HepG2 (cell line): ENCODE results near the gene CHST6. TPM values are rescaled to one million over a fixed set of nuclear protein-coding genes. Genes with fewer than 3 reads are reported as not detected.

Source experiments
- ATAC-seq: fragments of 200-7000 bp; cut with Tn5 transposase; 3 replicates; pipeline ENCODE4 v1.9.1; 2020; ENCODE audit warnings: mild to moderate bottlenecking, moderate library complexity
- BruUV-seq: library from RNA; stranded (reverse); fragments of 400-500 nt; replicated peaks from 2 replicates; lab custom pipeline; 2021; lab: Mats Ljungman, UMichigan
- CTCF ChIA-PET: fragments of 300-600 bp; formaldehyde crosslinking; extraction: SDS; loops from one replicate; lab custom pipeline; 2021; ENCODE audit warnings: low total read pairs, inconsistent platforms, low intra/inter-chr PET ratio; lab: Yijun Ruan, JAX
- POLR2A ChIA-PET: fragments of 350-600 bp; sonication (Branson Sonifier 250); formaldehyde crosslinking; loops from one replicate; lab custom pipeline; 2020; ENCODE audit warnings: antibody characterized with exemption, inconsistent platforms; lab: Yijun Ruan, JAX
- DNase-seq: peaks from one replicate; pipeline ENCODE4 v3.0.0-alpha.2; 2015; ENCODE audit warnings: low spot score
- FAIRE-seq: peaks from 3 replicates; lab custom pipeline; 2011; peaks lifted over from hg19 to GRCh38; lab: Jason Lieb, UNC
- H2AFZ ChIP-seq: one replicate; pipeline ENCODE4 v1.6.1; 2011; ENCODE audit warnings: low read length, inconsistent platforms
- H3K27ac ChIP-seq: fragments of 300-600 bp; 3 replicates; pipeline ENCODE4 v1.8.0; 2011; ENCODE audit warnings: mixed run types, mild to moderate bottlenecking, mixed read lengths, low read length, inconsistent platforms; ENCODE audit not compliant: insufficient read depth; ENCODE audit errors: extremely low read length
- H3K27me3 ChIP-seq, 2 experiments: fragments of 200-600 bp in 1 of 2; 2 replicates in 1 of 2; 3 replicates in 1 of 2; pipeline versions ENCODE4 v1.6.0 to v1.8.0; 2011; ENCODE audit warnings: low read length in 2 of 2, mild to moderate bottlenecking in 2 of 2, moderate library complexity in 2 of 2, inconsistent platforms in 1 of 2; ENCODE audit not compliant: insufficient read depth in 2 of 2, control insufficient read depth in 1 of 2
- H3K36me3 ChIP-seq, 2 experiments: fragments of 200-600 bp in 1 of 2; replicated peaks in 1 of 2; 2 replicates in 1 of 2; 3 replicates in 1 of 2; pipeline versions ENCODE4 v1.5.1 to v1.8.0; 2011; ENCODE audit warnings: low read length in 2 of 2, inconsistent platforms in 1 of 2; ENCODE audit not compliant: insufficient read depth in 2 of 2, control insufficient read depth in 1 of 2
- H3K4me1 ChIP-seq: 2 replicates; pipeline ENCODE4 v1.5.1; 2012; ENCODE audit warnings: low read length, inconsistent platforms; ENCODE audit not compliant: insufficient read depth
- H3K4me2 ChIP-seq: 2 replicates; pipeline ENCODE4 v1.6.0; 2011; ENCODE audit warnings: low read depth, low read length, inconsistent platforms
- H3K4me3 ChIP-seq, 3 experiments: fragments of 200-600 bp in 1 of 3; sonication (generic), shearing (Covaris generic) in 1 of 3; replicated peaks in 1 of 3; 2 replicates each; pipeline ENCODE4 v1.5.1; 2011 to 2016; ENCODE audit warnings: low read length in 3 of 3, inconsistent platforms in 2 of 3, low read depth in 2 of 3, mild to moderate bottlenecking in 2 of 3, control low read depth in 1 of 3, mixed read lengths in 1 of 3; ENCODE audit not compliant: insufficient read depth in 1 of 3
- H3K79me2 ChIP-seq: one replicate; pipeline ENCODE4 v1.6.1; 2011; ENCODE audit warnings: low read length, inconsistent platforms; ENCODE audit not compliant: insufficient read depth
- H3K9ac ChIP-seq: 2 replicates; pipeline ENCODE4 v1.6.0; 2011; ENCODE audit warnings: mild to moderate bottlenecking, low read depth, low read length, inconsistent platforms; ENCODE audit not compliant: insufficient read depth
- H3K9me3 ChIP-seq: 2 replicates; pipeline ENCODE4 v1.5.1; 2012; ENCODE audit warnings: mild to moderate bottlenecking, low read length
- H4K20me1 ChIP-seq: 2 replicates; pipeline ENCODE4 v1.6.0; 2011; ENCODE audit warnings: inconsistent platforms, mild to moderate bottlenecking, low read length, moderate library complexity; ENCODE audit not compliant: insufficient read depth
- BORCS8-MEF2B ChIP-seq: sonication (generic); formaldehyde crosslinking; IDR thresholded peaks from 2 replicates; pipeline ENCODE4 v1.8.0; 2022; ENCODE audit warnings: mild to moderate bottlenecking, missing genetic modification reagents
- ISL2 ChIP-seq: sonication (generic); formaldehyde crosslinking; IDR thresholded peaks from 2 replicates; pipeline ENCODE4 v1.5.0; 2020; ENCODE audit warnings: missing genetic modification reagents
- MXD1 ChIP-seq: sonication (generic); formaldehyde crosslinking; IDR thresholded peaks from 2 replicates; pipeline ENCODE4 v1.4.0; 2020; ENCODE audit warnings: mild to moderate bottlenecking, missing genetic modification reagents
- RBM39 ChIP-seq: fragments of 200-400 bp; formaldehyde crosslinking; IDR thresholded peaks from one replicate; pipeline ENCODE4 v1.6.1; 2018; ENCODE audit warnings: antibody characterized with exemption, mild to moderate bottlenecking, low read depth, low read length; ENCODE audit not compliant: poor library complexity, severe bottlenecking
- SRF ChIP-seq: IDR thresholded peaks from 2 replicates; pipeline ENCODE4 v1.6.1; 2011; ENCODE audit warnings: mild to moderate bottlenecking, low read depth, low read length, moderate library complexity
- TFE3 ChIP-seq: IDR thresholded peaks from 2 replicates; pipeline ENCODE4 v1.6.1; 2016
- ZNF121 ChIP-seq: sonication (generic); formaldehyde crosslinking; IDR thresholded peaks from 2 replicates; pipeline ENCODE4 v1.5.0; 2020; ENCODE audit warnings: mild to moderate bottlenecking, missing genetic modification reagents
- ZNF382 ChIP-seq: sonication (generic); formaldehyde crosslinking; IDR thresholded peaks from 2 replicates; pipeline ENCODE4 v1.5.0; 2020; ENCODE audit warnings: missing genetic modification reagents, mild to moderate bottlenecking, borderline replicate concordance
- ZNF770 ChIP-seq: sonication (generic); formaldehyde crosslinking; IDR thresholded peaks from 2 replicates; pipeline ENCODE4 v1.5.0; 2020; ENCODE audit warnings: mild to moderate bottlenecking, missing genetic modification reagents
- ZUFSP ChIP-seq: sonication (generic); formaldehyde crosslinking; IDR thresholded peaks from 2 replicates; pipeline ENCODE4 v1.9.0; 2021; ENCODE audit warnings: missing genetic modification reagents, mild to moderate bottlenecking, borderline replicate concordance
- WGBS: methylation state at CpG from one replicate; pipeline ENCODE4 v1.1.6; 2017; ENCODE audit warnings: low lambda C conversion rate; 5-methylcytosine and 5-hydroxymethylcytosine counted together
- in situ Hi-C: cut with HindIII; loops from 2 replicates; pipeline ENCODE4 v1.10.0; 2017; ENCODE audit warnings: low pct_unique_long_range_greater_than_20kb; ENCODE audit not compliant: extremely low pct_ligation_motif_present
- intact Hi-C: fragments of 100-400 bp; cut with micrococcal nuclease; formaldehyde crosslinking; loops from one replicate; pipeline ENCODE4 v1.10.0; 2022; ENCODE audit not compliant: unreplicated experiment
- polyA plus RNA-seq, 8 experiments: library from polyadenylated mRNA; depleted of rRNA in 3 of 8; stranded (reverse) in 7 of 8; unstranded in 1 of 8; fragments of >200 nt; fragmentation: Illumina TruSeq in 4 of 8; extraction: Trizol in 4 of 8; gene quantifications; 2 replicates each; pipeline versions ENCODE4 v1.2.1 to v1.2.3, GENCODE V29; 2011 to 2016; ENCODE audit warnings: low read depth in 4 of 8, missing spikeins in 1 of 8, mixed read lengths in 1 of 8; ENCODE audit not compliant: insufficient read depth in 1 of 8
- total RNA-seq, 5 experiments: library from RNA; depleted of rRNA; stranded (reverse); fragments of >200 nt; fragmentation: Illumina TruSeq; extraction: Trizol; gene quantifications; 2 replicates each; pipeline ENCODE4 v1.2.3, GENCODE V29; 2016; ENCODE audit warnings: low read depth in 1 of 5

Gene CHST6
- total and polyA plus RNA-seq, 2 of the 13 experiments (the other 11 are each of a cell fraction or from before 2014, with no cell fraction given), result 0.18 to 0.91 TPM

GRCh38 chr16:75519175-75519574, 23.9 kb upstream of the CHST6 start:
- Histone ChIP-seq H3K4me3 (no peak overlapping the region), H3K9ac (no peak overlapping the region), H3K4me2 (no peak overlapping the region), H3K9me3 (no peaks in the 10 kb centered on the region), H3K27me3 (no peaks in the 10 kb centered on the region), H3K27ac (no peak overlapping the region), H4K20me1 (no peaks in the 10 kb centered on the region), H3K79me2 (no peaks in the 10 kb centered on the region), H3K36me3 (no peaks in the 10 kb centered on the region), H3K4me1 (peaks cover 10% of the 10 kb centered on the region), H2AFZ (no peak overlapping the region)
- ChIA-PET POLR2A (no interaction called here), CTCF (no interaction called here)
- intact Hi-C loops, result loop anchor here (5.0 kb wide), 1 partner anchor 48 kb away; the partner anchor contains the start of gene GABARAPL2
- DNase-seq, result no peak
- no peak for FAIRE-seq
- peak; percentile 66 for TF ChIP-seq ZNF770 (CRISPR knock-in tag)
- TF ChIP-seq BORCS8-MEF2B (CRISPR knock-in tag), result no peak
- TF ChIP-seq ZUFSP (CRISPR knock-in tag), result no peak
- TF ChIP-seq ISL2, result no peak
- TF ChIP-seq ZNF382 (CRISPR knock-in tag), result no peak
- TF ChIP-seq SRF, result no peak
- no peak for TF ChIP-seq TFE3 (CRISPR knock-in tag)
- TF ChIP-seq ZNF121 (CRISPR knock-in tag), result peak; percentile 76
- no peak for TF ChIP-seq MXD1
- no peak for TF ChIP-seq RBM39
- no TSS peak for BruUV-seq
- 56% methylated on average over 6 of the region's 6 CpGs for WGBS
- ATAC-seq, result no peak
- in situ Hi-C loops, result loop anchor here (5.0 kb wide), 1 partner anchor 47 kb away; no protein-coding TSS in a partner anchor
